ENCODE data around the gene ANO9.
A peak's percentile ranks its signal among the peaks of the same experiment; 100 is the strongest.

Gene ANO9

GRCh38 chr11:417652-418342 lies 24.0 kb downstream of the ANO9 start:
- no peak for TF ChIP-seq CTCF (conservative IDR thresholded peaks at IDR 0.05; ENCODE audit: low read depth, low read length)
- DNase-seq (ENCODE audit: low read depth) = no peak
- no peak overlapping the region for H3K4me3 ChIP-seq (ENCODE audit: low read length)

- no peak for TF ChIP-seq CTCF (conservative IDR thresholded peaks at IDR 0.05; ENCODE audit: low read depth, low read length)
- H3K4me3 ChIP-seq (ENCODE audit: low read length) = peak overlapping the region; percentile 38
- DNase-seq (ENCODE audit: low read depth) = no peak
These were observed 24.8 kb downstream of the ANO9 start for GRCh38 chr11:416757-417621.

GRCh38 chr11:416051-416756 lies 25.6 kb downstream of the ANO9 start:
- peak overlapping the region; percentile 22 for H3K4me3 ChIP-seq (ENCODE audit: low read length)
- no peak for TF ChIP-seq CTCF (conservative IDR thresholded peaks at IDR 0.05; ENCODE audit: low read depth, low read length)
- DNase-seq (ENCODE audit: low read depth) = no peak

GRCh38 chr11:415640-416041 lies 26.2 kb downstream of the ANO9 start:
- H3K4me3 ChIP-seq (ENCODE audit: low read length) = no peak overlapping the region
- no peak for DNase-seq (ENCODE audit: low read depth)
- no peak for TF ChIP-seq CTCF (conservative IDR thresholded peaks at IDR 0.05; ENCODE audit: low read depth, low read length)

GRCh38 chr11:414318-414857 lies 27.4 kb downstream of the ANO9 start:
- no peak for TF ChIP-seq CTCF (conservative IDR thresholded peaks at IDR 0.05; ENCODE audit: low read depth, low read length)
- no peak overlapping the region for H3K4me3 ChIP-seq (ENCODE audit: low read length)
- no peak for DNase-seq (ENCODE audit: low read depth)

GRCh38 chr11:413120-414081 lies 28.4 kb downstream of the ANO9 start:
- no peak for DNase-seq (ENCODE audit: low read depth)
- no peak overlapping the region for H3K4me3 ChIP-seq (ENCODE audit: low read length)
- no peak for TF ChIP-seq CTCF (conservative IDR thresholded peaks at IDR 0.05; ENCODE audit: low read depth, low read length)

All from retinal pigment epithelial cell (primary cell).